Measurements from ENCODE around the gene JUP.

JUP gene

GRCh38 chr17:41718287-41718645 lies 68.2 kb downstream of the JUP start:
- no peak overlapping the region for H4K8ac ChIP-seq (ENCODE audit: low read length)
- peak overlapping the region in 1 of 2 experiments; percentile 33 for H3K18ac ChIP-seq (ENCODE audit: low read depth in 1 of 2, low read length in 2 of 2)
- no peaks in the 10 kb centered on the region for H3K36me3 ChIP-seq (ENCODE audit: control insufficient read depth in 1 of 2, insufficient read depth in 2 of 2, low read depth in 1 of 2, low read length in 2 of 2)
- H3K27me3 ChIP-seq (ENCODE audit: control insufficient read depth in 1 of 2, insufficient read depth in 1 of 2, low read length in 2 of 2), result peaks cover 5 to 39% of the 10 kb centered on the region in 2 experiments
- 72% methylated on average over 5 of the region's 5 CpGs for WGBS
- no peak overlapping the region for H3K4me2 ChIP-seq (ENCODE audit: low read length, poor library complexity, severe bottlenecking)
- DNase-seq, result no peak
- peaks cover 2% of the 10 kb centered on the region for H3K4me1 ChIP-seq (ENCODE audit: control insufficient read depth, insufficient read depth, low read depth, low read length)
- no peaks in the 10 kb centered on the region for H3K9me3 ChIP-seq (ENCODE audit: control insufficient read depth, low read length)
- H2BK15ac ChIP-seq (ENCODE audit: low read depth, poor library complexity, severe bottlenecking), result peak overlapping the region; percentile 98
- no peaks in the 10 kb centered on the region for H3K79me1 ChIP-seq (replicated peaks; ENCODE audit: low read length, poor library complexity, severe bottlenecking)
- H2BK12ac ChIP-seq (ENCODE audit: low read length in 2 of 2), result no peak overlapping the region
- no peak overlapping the region for H2BK120ac ChIP-seq (ENCODE audit: low read depth, low read length)
- H2AK5ac ChIP-seq (ENCODE audit: low read length, severe bottlenecking), result no peak overlapping the region
- H3K4ac ChIP-seq (ENCODE audit: low read depth in 1 of 2, low read length in 2 of 2), result no peak overlapping the region
- H3K9ac ChIP-seq (ENCODE audit: low read length), result no peak overlapping the region
- H2BK5ac ChIP-seq (ENCODE audit: low read depth, low read length, poor library complexity, severe bottlenecking), result no peak overlapping the region
- H4K91ac ChIP-seq (ENCODE audit: low read length), result peak overlapping the region; percentile 86
- no peak overlapping the region for H3K23ac ChIP-seq (ENCODE audit: low read length in 2 of 2)
- peak overlapping the region in 1 of 2 experiments; percentile 51 for H3K14ac ChIP-seq (ENCODE audit: low read length in 2 of 2)
- no peak overlapping the region for H2AFZ ChIP-seq (ENCODE audit: low read depth, low read length)
- no peak overlapping the region for H3K4me3 ChIP-seq (ENCODE audit: insufficient read depth in 1 of 2, low read depth in 1 of 2, low read length in 2 of 2)
- H3K27ac ChIP-seq (ENCODE audit: low read length, poor library complexity, severe bottlenecking), result no peak overlapping the region

- no peak overlapping the region for H2AK5ac ChIP-seq (ENCODE audit: low read length, severe bottlenecking)
- no peak overlapping the region for H2BK15ac ChIP-seq (ENCODE audit: low read depth, poor library complexity, severe bottlenecking)
- H3K9ac ChIP-seq (ENCODE audit: low read length), result no peak overlapping the region
- H2AFZ ChIP-seq (ENCODE audit: low read depth, low read length), result no peak overlapping the region
- H3K79me1 ChIP-seq (replicated peaks; ENCODE audit: low read length, poor library complexity, severe bottlenecking), result no peaks in the 10 kb centered on the region
- WGBS, result 76% methylated on average over 11 of the region's 15 CpGs
- H3K27me3 ChIP-seq (ENCODE audit: control insufficient read depth in 1 of 2, insufficient read depth in 1 of 2, low read length in 2 of 2), result peaks cover 2 to 36% of the 10 kb centered on the region in 2 experiments
- H3K4me1 ChIP-seq (ENCODE audit: control insufficient read depth, insufficient read depth, low read depth, low read length), result peaks cover 2% of the 10 kb centered on the region
- H4K91ac ChIP-seq (ENCODE audit: low read length), result no peak overlapping the region
- H3K23ac ChIP-seq (ENCODE audit: low read length in 2 of 2), result no peak overlapping the region
- no peak overlapping the region for H3K4ac ChIP-seq (ENCODE audit: low read depth in 1 of 2, low read length in 2 of 2)
- H3K9me3 ChIP-seq (ENCODE audit: control insufficient read depth, low read length), result no peaks in the 10 kb centered on the region
- no peak overlapping the region for H3K18ac ChIP-seq (ENCODE audit: low read depth in 1 of 2, low read length in 2 of 2)
- no peak overlapping the region for H2BK12ac ChIP-seq (ENCODE audit: low read length in 2 of 2)
- no peak overlapping the region for H3K27ac ChIP-seq (ENCODE audit: low read length, poor library complexity, severe bottlenecking)
- no peak overlapping the region for H3K4me2 ChIP-seq (ENCODE audit: low read length, poor library complexity, severe bottlenecking)
- H2BK120ac ChIP-seq (ENCODE audit: low read depth, low read length), result no peak overlapping the region
- peak; percentile 59 for DNase-seq
- H3K36me3 ChIP-seq (ENCODE audit: control insufficient read depth in 1 of 2, insufficient read depth in 2 of 2, low read depth in 1 of 2, low read length in 2 of 2), result no peaks in the 10 kb centered on the region
- no peak overlapping the region for H3K4me3 ChIP-seq (ENCODE audit: insufficient read depth in 1 of 2, low read depth in 1 of 2, low read length in 2 of 2)
- no peak overlapping the region for H4K8ac ChIP-seq (ENCODE audit: low read length)
- H3K14ac ChIP-seq (ENCODE audit: low read length in 2 of 2), result no peak overlapping the region
- no peak overlapping the region for H2BK5ac ChIP-seq (ENCODE audit: low read depth, low read length, poor library complexity, severe bottlenecking)
These were observed 68.9 kb downstream of the JUP start for GRCh38 chr17:41717408-41718286.

DNA sequence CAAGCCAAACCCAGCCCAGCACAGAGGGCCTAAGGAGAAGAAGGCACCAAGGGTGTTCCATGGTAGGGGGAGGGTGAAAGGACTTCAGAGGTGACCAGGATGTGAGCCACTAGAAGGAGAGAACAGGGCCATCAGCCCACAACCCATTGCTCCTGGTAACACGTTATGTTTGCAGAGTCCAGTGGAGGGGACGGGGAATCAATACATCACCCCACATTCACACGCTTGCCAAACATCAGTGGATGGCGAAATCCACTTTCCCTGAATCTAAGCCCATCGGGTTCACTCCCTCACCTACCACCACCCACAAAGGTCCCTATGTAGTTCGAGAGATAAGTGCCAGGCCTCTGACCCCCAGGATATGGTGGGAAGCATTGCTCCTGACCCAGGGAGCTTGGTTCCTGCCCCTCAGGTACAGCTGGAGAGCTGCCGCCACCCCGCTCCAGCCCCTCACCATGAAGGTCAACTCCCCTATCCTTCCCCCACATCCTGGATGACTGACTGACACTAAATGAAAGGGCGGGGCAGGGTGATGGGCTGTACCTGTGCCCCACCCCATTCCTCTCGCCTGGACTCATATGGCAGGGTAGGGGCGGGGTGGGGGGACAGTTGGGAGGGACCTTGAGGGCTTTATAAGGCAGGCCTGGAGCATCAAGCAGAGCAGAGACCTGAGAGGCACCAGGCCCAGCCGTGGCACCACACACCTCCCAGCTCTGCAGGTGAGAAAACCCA lies 74.7 kb downstream of the JUP start, which contains the start of gene GAST:
Gene GAST (plus strand): TSS at position 663 of the 732 bp plus-strand sequence. CDS start 3,106 bp downstream, outside the sequence.
- Histone ChIP-seq H2BK120ac (ENCODE audit: low read depth, low read length) (no peak within 1 kb of the TSS), H3K36me3 (ENCODE audit: control insufficient read depth in 1 of 2, insufficient read depth in 2 of 2, low read depth in 1 of 2, low read length in 2 of 2) (no peaks in the 10 kb centered on the region), H3K9me3 (ENCODE audit: control insufficient read depth, low read length) (no peaks in the 10 kb centered on the region), H2AFZ (ENCODE audit: low read depth, low read length) (no peak within 1 kb of the TSS), H3K27me3 (ENCODE audit: control insufficient read depth in 1 of 2, insufficient read depth in 1 of 2, low read length in 2 of 2) (peaks cover 6 to 27% of the 10 kb centered on the region in 2 experiments), H3K4me1 (ENCODE audit: control insufficient read depth, insufficient read depth, low read depth, low read length) (no peaks in the 10 kb centered on the region), H4K91ac (ENCODE audit: low read length) (peak within 1 kb of the TSS; percentile 43), H2BK5ac (ENCODE audit: low read depth, low read length, poor library complexity, severe bottlenecking) (no peak within 1 kb of the TSS), H3K4ac (ENCODE audit: low read depth in 1 of 2, low read length in 2 of 2) (no peak within 1 kb of the TSS), H2AK5ac (ENCODE audit: low read length, severe bottlenecking) (no peak within 1 kb of the TSS), H3K18ac (ENCODE audit: low read depth in 1 of 2, low read length in 2 of 2) (no peak within 1 kb of the TSS), H3K27ac (ENCODE audit: low read length, poor library complexity, severe bottlenecking) (no peak within 1 kb of the TSS), H2BK12ac (ENCODE audit: low read length in 2 of 2) (no peak within 1 kb of the TSS), H3K4me2 (ENCODE audit: low read length, poor library complexity, severe bottlenecking) (no peak within 1 kb of the TSS), H2BK15ac (ENCODE audit: low read depth, poor library complexity, severe bottlenecking) (peak within 1 kb of the TSS; percentile 64), H3K23ac (ENCODE audit: low read length in 2 of 2) (no peak within 1 kb of the TSS), H3K14ac (ENCODE audit: low read length in 2 of 2) (no peak within 1 kb of the TSS), H4K8ac (ENCODE audit: low read length) (peak within 1 kb of the TSS; percentile 47), H3K79me1 (replicated peaks; ENCODE audit: low read length, poor library complexity, severe bottlenecking) (no peaks in the 10 kb centered on the region), H3K9ac (ENCODE audit: low read length) (no peak within 1 kb of the TSS), H3K4me3 (ENCODE audit: insufficient read depth in 1 of 2, low read depth in 1 of 2, low read length in 2 of 2) (no peak within 1 kb of the TSS)
- 87% methylated on average over 10 of the region's 12 CpGs for WGBS
- DNase-seq, result no peak

DNA sequence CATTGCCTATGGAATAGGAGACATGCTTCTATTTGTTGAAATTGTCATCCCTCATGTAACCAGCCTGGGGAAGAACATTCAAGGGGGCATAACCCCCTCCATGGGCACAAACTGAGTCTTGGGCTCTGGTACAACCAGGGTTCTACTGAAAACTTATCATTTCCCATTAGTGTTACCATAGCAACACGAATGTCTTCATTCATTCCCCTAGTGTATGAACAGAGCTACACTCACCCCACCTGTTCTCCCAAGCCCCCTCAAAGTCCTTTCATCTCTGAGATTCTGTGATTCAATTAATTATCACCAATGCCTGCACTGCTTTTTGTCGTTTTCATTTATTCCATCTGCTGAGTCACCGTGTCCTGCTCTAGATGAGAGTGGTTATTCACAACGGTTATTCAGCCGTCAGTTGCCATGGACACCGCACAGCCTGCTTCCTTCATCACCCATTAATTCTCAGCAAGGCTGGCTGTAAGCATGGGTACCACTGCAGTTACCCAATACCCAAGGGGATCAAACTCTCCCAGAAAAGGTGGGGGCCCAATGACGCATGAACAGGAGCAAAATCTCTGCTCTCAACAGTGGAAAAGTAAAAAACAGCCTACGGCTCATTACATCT lies 75.9 kb downstream of the JUP start:
- no peak overlapping the region for H3K27ac ChIP-seq (ENCODE audit: low read length, poor library complexity, severe bottlenecking)
- no peak overlapping the region for H3K4ac ChIP-seq (ENCODE audit: low read depth in 1 of 2, low read length in 2 of 2)
- no peak overlapping the region for H3K9ac ChIP-seq (ENCODE audit: low read length)
- no peak overlapping the region for H3K23ac ChIP-seq (ENCODE audit: low read length in 2 of 2)
- WGBS, result 64% methylated on average over 8 of the region's 8 CpGs
- no peak overlapping the region for H3K18ac ChIP-seq (ENCODE audit: low read depth in 1 of 2, low read length in 2 of 2)
- no peak overlapping the region for H2BK5ac ChIP-seq (ENCODE audit: low read depth, low read length, poor library complexity, severe bottlenecking)
- no peak overlapping the region for H4K91ac ChIP-seq (ENCODE audit: low read length)
- peaks cover 3% of the 10 kb centered on the region for H3K4me1 ChIP-seq (ENCODE audit: control insufficient read depth, insufficient read depth, low read depth, low read length)
- no peak overlapping the region for H2BK12ac ChIP-seq (ENCODE audit: low read length in 2 of 2)
- no peak overlapping the region for H2BK120ac ChIP-seq (ENCODE audit: low read depth, low read length)
- no peak overlapping the region for H4K8ac ChIP-seq (ENCODE audit: low read length)
- no peak overlapping the region for H3K14ac ChIP-seq (ENCODE audit: low read length in 2 of 2)
- H3K9me3 ChIP-seq (ENCODE audit: control insufficient read depth, low read length), result no peaks in the 10 kb centered on the region
- peak; percentile 72 for DNase-seq
- H3K79me1 ChIP-seq (replicated peaks; ENCODE audit: low read length, poor library complexity, severe bottlenecking), result no peaks in the 10 kb centered on the region
- no peak overlapping the region for H3K4me2 ChIP-seq (ENCODE audit: low read length, poor library complexity, severe bottlenecking)
- H3K4me3 ChIP-seq (ENCODE audit: insufficient read depth in 1 of 2, low read depth in 1 of 2, low read length in 2 of 2), result no peak overlapping the region
- no peaks in the 10 kb centered on the region for H3K36me3 ChIP-seq (ENCODE audit: control insufficient read depth in 1 of 2, insufficient read depth in 2 of 2, low read depth in 1 of 2, low read length in 2 of 2)
- H2AK5ac ChIP-seq (ENCODE audit: low read length, severe bottlenecking), result no peak overlapping the region
- H2BK15ac ChIP-seq (ENCODE audit: low read depth, poor library complexity, severe bottlenecking), result no peak overlapping the region
- no peak overlapping the region for H2AFZ ChIP-seq (ENCODE audit: low read depth, low read length)
- H3K27me3 ChIP-seq (ENCODE audit: control insufficient read depth in 1 of 2, insufficient read depth in 1 of 2, low read length in 2 of 2), result peaks cover 6 to 24% of the 10 kb centered on the region in 2 experiments
